A549 (cell line): ENCODE results near the gene ADAM30. TPM values are rescaled to one million over a fixed set of nuclear protein-coding genes. Genes with fewer than 3 reads are reported as not detected.
"Not testable (repeated sequence)": the region's sequence is repeated elsewhere in the genome, so short reads cannot be mapped to it uniquely, and the experiment has no call there.

Source experiments
- ATAC-seq, 2 experiments: fragments of 200-7000 bp in 1 of 2; fragments of >200 bp in 1 of 2; cut with Nextera tagmentation in 1 of 2; cut with Tn5 transposase in 1 of 2; 3 replicates each; pipeline versions ENCODE4 v1.8.0 to v1.9.1; 2018 to 2020; ENCODE audit warnings: mild to moderate bottlenecking in 1 of 2, moderate library complexity in 1 of 2
- CTCF ChIA-PET: fragments of 300-600 bp; sonication (Branson Sonifier 250); formaldehyde crosslinking; extraction: SDS; loops from one replicate; lab custom pipeline; 2021; ENCODE audit warnings: antibody characterized with exemption, inconsistent platforms; lab: Yijun Ruan, JAX
- POLR2A ChIA-PET: fragments of 350-600 bp; formaldehyde crosslinking; extraction: SDS; loops from one replicate; lab custom pipeline; 2021; ENCODE audit warnings: antibody characterized with exemption, inconsistent platforms; lab: Yijun Ruan, JAX
- DNase-seq, 2 experiments: peaks; one replicate each; pipeline versions ENCODE4 v3.0.0 to v3.0.0-alpha.2; 2011 to 2016; ENCODE audit warnings: low read depth in 1 of 2, low spot score in 1 of 2
- FAIRE-seq: peaks from 2 replicates; lab custom pipeline; 2011; peaks lifted over from hg19 to GRCh38; lab: Jason Lieb, UNC
- H3K27ac ChIP-seq, 2 experiments: fragments of >200 bp; sonication (Bioruptor Twin); formaldehyde crosslinking; 3 replicates each; pipeline ENCODE4 v1.5.1; 2016 to 2017
- H3K4me1 ChIP-seq: fragments of >200 bp; sonication (Bioruptor Twin); formaldehyde crosslinking; 3 replicates; pipeline ENCODE4 v1.6.1; 2016
- H3K4me2 ChIP-seq: fragments of >200 bp; sonication (Bioruptor Twin); formaldehyde crosslinking; 3 replicates; pipeline ENCODE4 v1.6.1; 2016
- H3K4me3 ChIP-seq: fragments of >200 bp; sonication (Bioruptor Twin); formaldehyde crosslinking; 3 replicates; pipeline ENCODE4 v1.5.1; 2016
- H3K9me3 ChIP-seq: fragments of >200 bp; sonication (Bioruptor Twin); formaldehyde crosslinking; 3 replicates; pipeline ENCODE4 v1.6.1; 2016
- BCL3 ChIP-seq: fragments of >200 bp; sonication (Bioruptor Twin); formaldehyde crosslinking; IDR thresholded peaks from 3 replicates; pipeline ENCODE4 v1.6.1; 2016
- CBX2 ChIP-seq: fragments of 200-600 bp; sonication (generic); IDR thresholded peaks from 2 replicates; pipeline ENCODE4 v1.6.1; 2016; ENCODE audit warnings: low read depth, mild to moderate bottlenecking, borderline replicate concordance
- CTCF ChIP-seq: fragments of >200 bp; sonication (Bioruptor Twin); formaldehyde crosslinking; IDR thresholded peaks from 3 replicates; pipeline ENCODE4 v1.5.1; 2016
- E2F6 ChIP-seq: IDR thresholded peaks from 2 replicates; pipeline ENCODE4 v1.6.1; 2012; ENCODE audit warnings: low read depth, borderline replicate concordance
- EHMT2 ChIP-seq: fragments of 200-600 bp; sonication (generic); IDR thresholded peaks from 2 replicates; pipeline ENCODE4 v1.6.1; 2016; ENCODE audit warnings: antibody characterized with exemption, low read depth, mild to moderate bottlenecking, moderate library complexity
- ELK1 ChIP-seq: fragments of 150-350 bp; IDR thresholded peaks from 2 replicates; pipeline ENCODE4 v1.6.1; 2014; ENCODE audit warnings: low read depth, mild to moderate bottlenecking, low read length
- HDAC2 ChIP-seq: fragments of 200-600 bp; sonication (generic); IDR thresholded peaks from 2 replicates; pipeline ENCODE4 v1.6.1; 2016
- HMGXB4 ChIP-seq: fragments of 250-450 bp; sonication (Bioruptor Pico); IDR thresholded peaks from 2 replicates; pipeline ENCODE4 v1.5.0; 2021; ENCODE audit warnings: mild to moderate bottlenecking, moderate library complexity, borderline replicate concordance
- HOXB5 ChIP-seq: fragments of 250-450 bp; sonication (Bioruptor Pico); IDR thresholded peaks from 2 replicates; pipeline ENCODE4 v1.5.0; 2020; ENCODE audit warnings: mild to moderate bottlenecking, moderate library complexity
- KDM5A ChIP-seq: fragments of 200-600 bp; sonication (generic); IDR thresholded peaks from 2 replicates; pipeline ENCODE4 v1.6.1; 2016; ENCODE audit warnings: antibody characterized with exemption, mild to moderate bottlenecking
- MAX ChIP-seq: IDR thresholded peaks from 2 replicates; pipeline ENCODE4 v1.6.1; 2012
- PBX3 ChIP-seq: IDR thresholded peaks from 2 replicates; pipeline ENCODE4 v1.6.1; 2012
- PHF8 ChIP-seq: fragments of 200-600 bp; sonication (generic); IDR thresholded peaks from 2 replicates; pipeline ENCODE4 v1.6.1; 2016; ENCODE audit warnings: low read depth, mild to moderate bottlenecking, antibody characterized with exemption, moderate library complexity, borderline replicate concordance
- ZNF302 ChIP-seq: fragments of 250-450 bp; sonication (Bioruptor Pico); IDR thresholded peaks from 2 replicates; pipeline ENCODE4 v1.9.0; 2021; ENCODE audit warnings: inconsistent platforms, mild to moderate bottlenecking, moderate library complexity
- WGBS: methylation state at CpG from one replicate; pipeline ENCODE4 v1.1.6; 2017; ENCODE audit errors: missing lambda C conversion rate; 5-methylcytosine and 5-hydroxymethylcytosine counted together
- polyA plus RNA-seq, 4 experiments: library from polyadenylated mRNA; depleted of rRNA in 3 of 4; stranded (reverse); fragments of >200 nt; fragmentation: RNase III in 1 of 4; extraction: RNeasy Plus Mini Kit Qiagen cat#74134 plus additional on column Dnase treatment in 1 of 4; gene quantifications; 2 replicates in 3 of 4; 3 replicates in 1 of 4; pipeline ENCODE4 v1.2.3, GENCODE V29; 2011 to 2017

ADAM30 gene
- polyA plus RNA-seq, 2 of the 4 experiments (the other 2 are of a cell fraction) = not detected

- no peak overlapping the region for H3K4me3 ChIP-seq
- CTCF ChIA-PET = interaction anchor here (1.8 kb wide), 1 partner anchor 11 kb away, joined by 10 read pairs; no protein-coding TSS in a partner anchor
- peak in 1 of 2 experiments; percentile 12 for DNase-seq
- TF ChIP-seq KDM5A = no peak
- no peak for TF ChIP-seq PHF8
- TF ChIP-seq CTCF = no peak
- TF ChIP-seq HOXB5 (CRISPR knock-in tag) = no peak
- TF ChIP-seq MAX = no peak
- TF ChIP-seq HDAC2 = no peak
- TF ChIP-seq BCL3 = no peak
- TF ChIP-seq ELK1 = no peak
- no peak for TF ChIP-seq PBX3
- TF ChIP-seq, all 56 proteins: peak for 0
- no peak overlapping the region for H3K4me2 ChIP-seq
- WGBS = 39% methylated on average over 4 of the region's 4 CpGs
- no peak overlapping the region for H3K27ac ChIP-seq
- H3K9me3 ChIP-seq = no peaks in the 10 kb centered on the region
- no peak for ATAC-seq
- no peaks in the 10 kb centered on the region for H3K4me1 ChIP-seq
- POLR2A ChIA-PET = no interaction called here
- FAIRE-seq = no peak
Measured at GRCh38 chr1:119859647-119860046, 36.7 kb downstream of the ADAM30 start.

- H3K27ac ChIP-seq, ATAC-seq, POLR2A ChIA-PET, DNase-seq, CTCF ChIA-PET, FAIRE-seq, H3K9me3 ChIP-seq, H3K4me1 ChIP-seq, H3K4me2 ChIP-seq, H3K4me3 ChIP-seq: not testable (repeated sequence)
- WGBS = 66% methylated on average over 4 of the region's 4 CpGs
Measured at GRCh38 chr1:119858556-119859214, 37.6 kb downstream of the ADAM30 start.

GRCh38 chr1:119858126-119858525 is 38.2 kb downstream of the ADAM30 start:
- 21% methylated on average over 2 of the region's 2 CpGs for WGBS
- no peaks in the 10 kb centered on the region for H3K4me1 ChIP-seq
- POLR2A ChIA-PET = no interaction called here
- FAIRE-seq (no peak), DNase-seq (no peak)
- no peak overlapping the region for H3K4me3 ChIP-seq
- no peak for TF ChIP-seq CBX2
- TF ChIP-seq E2F6 = no peak
- TF ChIP-seq EHMT2 = no peak
- TF ChIP-seq PHF8 = no peak
- TF ChIP-seq CTCF = no peak
- no peak for TF ChIP-seq ZNF302 (CRISPR knock-in tag)
- no peak for TF ChIP-seq HMGXB4 (CRISPR knock-in tag)
- TF ChIP-seq, all 56 proteins: peak for 0
- CTCF ChIA-PET = no interaction called here
- no peak for ATAC-seq
- H3K4me2 ChIP-seq = no peak overlapping the region
- no peak overlapping the region for H3K27ac ChIP-seq
- no peaks in the 10 kb centered on the region for H3K9me3 ChIP-seq
